Measurements from ENCODE around the gene DDR1.
A peak's percentile ranks its signal among the peaks of the same experiment; 100 is the strongest.

Gene DDR1

GRCh38 chr6:30883685-30884520 lies at the start of gene DDR1:
Gene DDR1 (plus strand): TSS chr6:30884519. CDS start chr6:30888730, 4,211 bp downstream.
- TF ChIP-seq CTCF (IDR thresholded peaks at IDR 0.05) = no peak
- Histone ChIP-seq H3K27ac (peak within 1 kb of the TSS; percentile 91 to 93), H3K4me3 (peak within 1 kb of the TSS; percentile 94)
- DNase-seq (ENCODE audit: low spot score) = peak; percentile 82

DNA sequence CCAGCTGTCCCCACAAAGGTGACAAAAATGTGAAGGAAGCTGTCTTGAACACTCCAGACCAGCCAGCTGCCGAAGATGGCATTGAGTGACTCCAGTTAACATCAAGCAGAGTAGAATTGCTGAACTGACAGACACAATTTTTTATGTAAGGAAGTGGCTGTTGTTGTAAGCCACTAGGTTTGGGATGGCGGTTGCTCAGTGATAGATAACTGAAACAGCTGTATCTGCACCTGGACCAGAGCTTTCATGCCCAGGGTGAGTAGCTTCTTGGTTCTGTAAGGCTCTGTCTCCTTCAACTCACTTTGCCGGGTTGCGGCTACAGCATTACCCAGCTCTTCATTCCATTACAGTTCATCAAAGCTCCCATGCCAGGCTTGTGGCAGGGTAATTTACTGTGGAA lies 49.7 kb upstream of the DDR1 start:
- TF ChIP-seq CTCF (IDR thresholded peaks at IDR 0.05) = no peak
- no peak for DNase-seq (ENCODE audit: low spot score)
- no peak overlapping the region for H3K4me3 ChIP-seq
- no peak overlapping the region for H3K27ac ChIP-seq

DNA sequence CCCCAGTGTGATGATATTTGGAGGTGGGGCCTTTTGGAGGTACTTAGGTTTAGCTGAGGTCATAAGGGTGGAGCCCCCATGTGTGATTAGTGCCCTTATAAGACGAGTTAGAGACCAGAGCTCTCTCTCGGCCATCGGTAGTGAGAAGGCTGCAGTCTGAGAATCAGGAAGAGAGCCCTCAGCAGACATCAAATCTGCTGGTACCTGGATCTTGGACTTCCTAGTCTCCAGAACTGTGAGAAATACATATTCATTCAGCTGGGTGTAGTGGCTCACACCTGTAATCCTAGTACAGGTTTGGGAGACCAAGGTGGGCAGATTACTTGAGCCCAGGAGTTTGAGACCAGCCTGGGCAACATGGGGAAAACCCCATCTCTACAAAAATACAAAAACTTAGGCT lies 48.7 kb upstream of the DDR1 start:
- Histone ChIP-seq H3K4me3 (no peak overlapping the region), H3K27ac (peak overlapping the region; percentile 23 to 35)
- no peak for TF ChIP-seq CTCF (IDR thresholded peaks at IDR 0.05)
- no peak for DNase-seq (ENCODE audit: low spot score)

GRCh38 chr6:30836431-30836866 lies 47.9 kb upstream of the DDR1 start:
- peak overlapping the region; percentile 35 to 58 for H3K27ac ChIP-seq
- DNase-seq (ENCODE audit: low spot score) = no peak
- no peak for TF ChIP-seq CTCF (IDR thresholded peaks at IDR 0.05)
- H3K4me3 ChIP-seq = no peak overlapping the region

DNA sequence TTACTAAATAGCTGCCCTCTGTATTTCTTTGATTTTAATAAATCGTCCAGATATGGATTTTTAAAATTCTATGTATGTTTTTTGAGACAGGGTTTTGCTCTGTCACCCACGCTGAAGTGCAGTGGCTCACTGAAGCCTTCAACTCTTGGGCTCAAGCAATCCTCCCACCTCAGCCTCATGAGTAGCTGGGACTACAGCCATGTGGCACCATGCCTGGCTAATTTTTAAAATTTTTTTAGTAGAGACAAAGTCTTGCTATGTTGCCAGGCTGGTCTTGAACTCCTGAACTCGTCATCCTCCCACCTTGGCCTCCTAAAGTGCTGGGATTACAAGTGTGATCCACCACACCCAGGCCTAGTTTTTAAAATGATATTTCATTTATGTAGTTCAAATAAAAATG lies 47.4 kb upstream of the DDR1 start:
- Histone ChIP-seq H3K4me3 (no peak overlapping the region), H3K27ac (peak overlapping the region; percentile 35 to 58)
- TF ChIP-seq CTCF (IDR thresholded peaks at IDR 0.05) = no peak
- no peak for DNase-seq (ENCODE audit: low spot score)

DNA sequence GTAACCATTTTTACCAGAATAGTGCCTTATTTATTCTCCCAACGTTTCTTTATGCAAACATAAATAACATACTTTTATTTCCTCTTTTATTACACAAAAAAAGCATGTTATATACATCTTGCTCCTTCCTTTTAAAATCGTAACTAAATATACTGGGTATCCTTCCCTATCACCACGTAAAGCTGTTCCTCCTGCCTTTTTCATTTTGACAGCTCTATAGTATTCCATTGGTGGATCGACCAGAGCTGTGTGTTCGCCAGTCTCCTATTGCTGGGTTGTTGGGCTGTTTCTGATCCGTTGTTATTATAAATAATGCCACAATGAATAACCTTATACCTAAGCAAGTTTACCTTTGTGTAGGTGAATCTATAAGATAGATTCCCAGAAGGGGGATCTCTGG lies 46.9 kb upstream of the DDR1 start:
- DNase-seq (ENCODE audit: low spot score) = no peak
- Histone ChIP-seq H3K4me3 (no peak overlapping the region), H3K27ac (peak overlapping the region in 1 of 2 donors; percentile 58)
- TF ChIP-seq CTCF (IDR thresholded peaks at IDR 0.05) = no peak

DNA sequence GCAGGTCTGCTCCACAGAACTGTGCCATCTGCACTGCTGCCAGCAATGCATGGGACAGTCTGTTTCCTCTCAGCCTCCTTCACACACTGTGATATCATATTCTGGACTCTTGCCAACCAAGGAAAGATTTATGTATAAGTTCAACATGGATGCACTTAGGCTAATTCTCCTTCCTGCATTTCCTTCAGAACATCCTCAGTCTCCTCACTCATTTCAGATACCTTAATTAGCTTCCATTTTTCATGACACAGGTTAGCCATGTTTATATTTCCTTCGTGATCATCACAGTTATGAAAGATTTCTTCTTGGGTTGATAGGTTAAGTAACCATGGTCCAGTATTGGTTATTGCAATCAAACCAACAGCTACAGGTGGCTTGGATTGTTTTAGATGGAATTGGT lies 46.4 kb upstream of the DDR1 start:
- no peak for TF ChIP-seq CTCF (IDR thresholded peaks at IDR 0.05)
- DNase-seq (ENCODE audit: low spot score) = no peak
- Histone ChIP-seq H3K4me3 (no peak overlapping the region), H3K27ac (no peak overlapping the region)
